HG03060 (cell line): ENCODE data around the gene LCE6A.
A peak's percentile ranks its signal among the peaks of the same experiment; 100 is the strongest.

Source experiments
- ATAC-seq: cut with Tn5 transposase; IDR thresholded peaks from one replicate; pipeline ENCODE4 v1.9.1; 2021; ENCODE audit warnings: low read depth, moderate number of reproducible peaks; ENCODE audit not compliant: unreplicated experiment

LCE6A gene

GRCh38 chr1:152871731-152872126, 29.1 kb downstream of the LCE6A start:
- no peak for ATAC-seq

- no peak for ATAC-seq
Observed at GRCh38 chr1:152873495-152873894, 30.8 kb downstream of the LCE6A start.

GRCh38 chr1:152876827-152877226, 34.2 kb downstream of the LCE6A start:
- ATAC-seq, result no peak

- ATAC-seq, result no peak
Observed at GRCh38 chr1:152878042-152878441, 35.4 kb downstream of the LCE6A start, which contains the start of gene SMCP. Gene SMCP, plus strand, starts transcription at chr1:152878322. Its CDS starts 6,101 bp downstream, at chr1:152884423.

- ATAC-seq, result no peak
Observed at GRCh38 chr1:152879559-152880198, 37.0 kb downstream of the LCE6A start.

GRCh38 chr1:152880316-152880715, 37.7 kb downstream of the LCE6A start:
- ATAC-seq, result no peak

- peak; percentile 45 for ATAC-seq
Observed at GRCh38 chr1:152880907-152881306, 38.3 kb downstream of the LCE6A start.

GRCh38 chr1:152884085-152884484, 41.4 kb downstream of the LCE6A start:
- no peak for ATAC-seq

GRCh38 chr1:152884506-152884905, 41.9 kb downstream of the LCE6A start:
- no peak for ATAC-seq

- no peak for ATAC-seq
Observed at GRCh38 chr1:152884966-152885624, 42.4 kb downstream of the LCE6A start.

- no peak for ATAC-seq
Observed at GRCh38 chr1:152886085-152886484, 43.4 kb downstream of the LCE6A start.

- no peak for ATAC-seq
Observed at GRCh38 chr1:152886758-152887409, 44.2 kb downstream of the LCE6A start.

- no peak for ATAC-seq
Observed at GRCh38 chr1:152888126-152888525, 45.5 kb downstream of the LCE6A start.
